ENCODE data around the gene PPM1A.

PPM1A gene

GRCh38 chr14:60215520-60216420, 33.3 kb upstream of the PPM1A start:
- TF ChIP-seq CTCF (IDR thresholded peaks at IDR 0.05; ENCODE audit: control insufficient read depth, extremely low read depth, insufficient read depth), result no peak
- DNase-seq (ENCODE audit: low read depth), result no peak
- H3K4me3 ChIP-seq (ENCODE audit: low read depth, low read length), result no peak overlapping the region

GRCh38 chr14:60217713-60218112, 31.3 kb upstream of the PPM1A start:
- no peak overlapping the region for H3K4me3 ChIP-seq (ENCODE audit: low read depth, low read length)
- no peak for DNase-seq (ENCODE audit: low read depth)
- no peak for TF ChIP-seq CTCF (IDR thresholded peaks at IDR 0.05; ENCODE audit: control insufficient read depth, extremely low read depth, insufficient read depth)

GRCh38 chr14:60220084-60220483, 28.9 kb upstream of the PPM1A start:
- TF ChIP-seq CTCF (IDR thresholded peaks at IDR 0.05; ENCODE audit: control insufficient read depth, extremely low read depth, insufficient read depth), result no peak
- H3K4me3 ChIP-seq (ENCODE audit: low read depth, low read length), result no peak overlapping the region
- no peak for DNase-seq (ENCODE audit: low read depth)

GRCh38 chr14:60220917-60221316, 28.1 kb upstream of the PPM1A start:
- TF ChIP-seq CTCF (IDR thresholded peaks at IDR 0.05; ENCODE audit: control insufficient read depth, extremely low read depth, insufficient read depth), result no peak
- DNase-seq (ENCODE audit: low read depth), result no peak
- H3K4me3 ChIP-seq (ENCODE audit: low read depth, low read length), result no peak overlapping the region

GRCh38 chr14:60221457-60221856, 27.6 kb upstream of the PPM1A start:
- DNase-seq (ENCODE audit: low read depth), result no peak
- TF ChIP-seq CTCF (IDR thresholded peaks at IDR 0.05; ENCODE audit: control insufficient read depth, extremely low read depth, insufficient read depth), result no peak
- H3K4me3 ChIP-seq (ENCODE audit: low read depth, low read length), result no peak overlapping the region

GRCh38 chr14:60222820-60223219, 26.2 kb upstream of the PPM1A start:
- no peak for TF ChIP-seq CTCF (IDR thresholded peaks at IDR 0.05; ENCODE audit: control insufficient read depth, extremely low read depth, insufficient read depth)
- peak; percentile 98 for DNase-seq (ENCODE audit: low read depth)
- H3K4me3 ChIP-seq (ENCODE audit: low read depth, low read length), result no peak overlapping the region

GRCh38 chr14:60225265-60225664, 23.8 kb upstream of the PPM1A start:
- H3K4me3 ChIP-seq (ENCODE audit: low read depth, low read length), result no peak overlapping the region
- no peak for DNase-seq (ENCODE audit: low read depth)
- no peak for TF ChIP-seq CTCF (IDR thresholded peaks at IDR 0.05; ENCODE audit: control insufficient read depth, extremely low read depth, insufficient read depth)
